Measurements from ENCODE around the gene CC2D2A.
"Not testable (repeated sequence)": the region's sequence is repeated elsewhere in the genome, so short reads cannot be mapped to it uniquely, and the experiment has no call there.

CC2D2A gene

GRCh38 chr4:15598644-15599043, 129.0 kb downstream of the CC2D2A start:
- H3K27me3 ChIP-seq (replicated peaks; ENCODE audit: control insufficient read depth, insufficient read depth, low read length), result no peaks in the 10 kb centered on the region
- H3K4me3 ChIP-seq (replicated peaks; ENCODE audit: low read depth, low read length), result no peak overlapping the region
- H3K36me3 ChIP-seq (ENCODE audit: control insufficient read depth, insufficient read depth, low read length), result no peaks in the 10 kb centered on the region
- TF ChIP-seq, protein P1, sequence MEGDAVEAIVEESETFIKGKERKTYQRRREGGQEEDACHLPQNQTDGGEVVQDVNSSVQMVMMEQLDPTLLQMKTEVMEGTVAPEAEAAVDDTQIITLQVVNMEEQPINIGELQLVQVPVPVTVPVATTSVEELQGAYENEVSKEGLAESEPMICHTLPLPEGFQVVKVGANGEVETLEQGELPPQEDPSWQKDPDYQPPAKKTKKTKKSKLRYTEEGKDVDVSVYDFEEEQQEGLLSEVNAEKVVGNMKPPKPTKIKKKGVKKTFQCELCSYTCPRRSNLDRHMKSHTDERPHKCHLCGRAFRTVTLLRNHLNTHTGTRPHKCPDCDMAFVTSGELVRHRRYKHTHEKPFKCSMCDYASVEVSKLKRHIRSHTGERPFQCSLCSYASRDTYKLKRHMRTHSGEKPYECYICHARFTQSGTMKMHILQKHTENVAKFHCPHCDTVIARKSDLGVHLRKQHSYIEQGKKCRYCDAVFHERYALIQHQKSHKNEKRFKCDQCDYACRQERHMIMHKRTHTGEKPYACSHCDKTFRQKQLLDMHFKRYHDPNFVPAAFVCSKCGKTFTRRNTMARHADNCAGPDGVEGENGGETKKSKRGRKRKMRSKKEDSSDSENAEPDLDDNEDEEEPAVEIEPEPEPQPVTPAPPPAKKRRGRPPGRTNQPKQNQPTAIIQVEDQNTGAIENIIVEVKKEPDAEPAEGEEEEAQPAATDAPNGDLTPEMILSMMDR (IDR thresholded peaks at IDR 0.05; ENCODE audit: insufficient read depth, low read length, poor library complexity, severe bottlenecking), result no peak
- DNase-seq (ENCODE audit: extremely low read depth, insufficient read length), result no peak

GRCh38 chr4:15600176-15600575, 130.5 kb downstream of the CC2D2A start:
- no peaks in the 10 kb centered on the region for H3K36me3 ChIP-seq (ENCODE audit: control insufficient read depth, insufficient read depth, low read length)
- TF ChIP-seq, protein P1 (IDR thresholded peaks at IDR 0.05; ENCODE audit: insufficient read depth, low read length, poor library complexity, severe bottlenecking), result no peak
- no peaks in the 10 kb centered on the region for H3K27me3 ChIP-seq (replicated peaks; ENCODE audit: control insufficient read depth, insufficient read depth, low read length)
- no peak for DNase-seq (ENCODE audit: extremely low read depth, insufficient read length)
- H3K4me3 ChIP-seq (replicated peaks; ENCODE audit: low read depth, low read length), result no peak overlapping the region

DNA sequence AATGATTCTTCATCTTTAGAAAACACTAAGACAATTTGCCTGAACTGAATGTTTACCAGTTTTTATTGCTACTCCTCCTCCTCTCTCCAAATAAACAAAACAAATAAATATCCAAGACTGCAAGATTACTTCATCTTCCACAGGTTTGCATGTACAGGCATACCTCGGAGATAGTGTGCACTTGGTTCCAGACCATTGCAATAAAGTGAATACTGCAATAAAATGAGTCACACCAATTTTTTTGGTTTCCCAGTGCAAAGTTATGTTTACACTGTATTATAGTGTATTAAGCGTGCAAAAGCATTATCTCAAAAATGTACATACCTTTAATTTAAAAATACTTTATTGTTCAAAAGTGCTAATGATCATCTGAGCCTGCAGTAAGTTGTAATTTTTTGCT, 132.2 kb downstream of the CC2D2A start:
- no peaks in the 10 kb centered on the region for H3K27me3 ChIP-seq (replicated peaks; ENCODE audit: control insufficient read depth, insufficient read depth, low read length)
- H3K36me3 ChIP-seq (ENCODE audit: control insufficient read depth, insufficient read depth, low read length), result no peaks in the 10 kb centered on the region
- TF ChIP-seq, protein P1 (IDR thresholded peaks at IDR 0.05; ENCODE audit: insufficient read depth, low read length, poor library complexity, severe bottlenecking), result no peak
- no peak for DNase-seq (ENCODE audit: extremely low read depth, insufficient read length)
- H3K4me3 ChIP-seq (replicated peaks; ENCODE audit: low read depth, low read length), result no peak overlapping the region

DNA sequence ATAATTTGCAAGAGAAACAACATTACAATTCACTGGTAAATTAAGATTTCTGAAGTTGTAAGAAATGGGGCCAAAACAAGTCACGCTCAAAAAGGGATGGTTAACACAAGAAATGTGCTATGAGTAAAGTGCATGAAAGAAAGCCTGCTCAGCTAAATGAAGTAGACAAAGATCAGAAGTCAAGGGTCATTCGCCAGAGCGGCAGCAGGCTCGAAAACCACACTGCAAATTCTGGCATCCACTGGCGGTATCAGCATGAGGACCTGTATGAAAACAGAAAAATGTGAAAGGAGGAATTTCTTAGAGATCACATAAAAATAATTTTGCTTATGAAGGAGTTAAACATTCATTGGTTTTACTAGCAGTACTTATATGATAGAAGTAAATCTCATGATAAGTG, 135.9 kb downstream of the CC2D2A start:
- H3K36me3 ChIP-seq (ENCODE audit: control insufficient read depth, insufficient read depth, low read length), result no peaks in the 10 kb centered on the region
- H3K4me3 ChIP-seq (replicated peaks; ENCODE audit: low read depth, low read length), result no peak overlapping the region
- TF ChIP-seq, protein P1 (IDR thresholded peaks at IDR 0.05; ENCODE audit: insufficient read depth, low read length, poor library complexity, severe bottlenecking), result no peak
- H3K27me3 ChIP-seq (replicated peaks; ENCODE audit: control insufficient read depth, insufficient read depth, low read length), result no peaks in the 10 kb centered on the region
- DNase-seq (ENCODE audit: extremely low read depth, insufficient read length), result no peak

DNA sequence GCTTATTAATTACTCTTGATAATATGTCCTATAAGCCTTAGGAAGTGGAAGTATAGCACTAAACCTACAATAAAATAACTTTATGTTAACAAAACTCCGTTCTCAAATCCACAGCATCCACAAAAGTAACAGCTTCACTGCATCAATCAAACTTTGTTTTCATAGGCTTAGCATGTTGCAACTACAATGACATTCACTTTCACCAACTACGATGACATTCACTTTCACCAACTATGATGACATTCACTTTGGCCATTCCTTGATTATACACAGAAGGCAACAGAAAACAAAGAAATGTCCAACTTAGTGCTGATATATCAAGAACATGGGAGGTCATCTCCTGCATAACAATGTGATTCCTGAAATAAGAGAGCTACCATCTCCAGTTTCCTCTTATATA, 141.2 kb downstream of the CC2D2A start:
- no peak for DNase-seq (ENCODE audit: extremely low read depth, insufficient read length)
- H3K36me3 ChIP-seq (ENCODE audit: control insufficient read depth, insufficient read depth, low read length), result no peaks in the 10 kb centered on the region; the same call in 1 of the 2 replicates
- no peaks in the 10 kb centered on the region for H3K27me3 ChIP-seq (replicated peaks; ENCODE audit: control insufficient read depth, insufficient read depth, low read length)
- TF ChIP-seq, protein P1 (IDR thresholded peaks at IDR 0.05; ENCODE audit: insufficient read depth, low read length, poor library complexity, severe bottlenecking), result no peak
- H3K4me3 ChIP-seq (replicated peaks; ENCODE audit: low read depth, low read length), result no peak overlapping the region

DNA sequence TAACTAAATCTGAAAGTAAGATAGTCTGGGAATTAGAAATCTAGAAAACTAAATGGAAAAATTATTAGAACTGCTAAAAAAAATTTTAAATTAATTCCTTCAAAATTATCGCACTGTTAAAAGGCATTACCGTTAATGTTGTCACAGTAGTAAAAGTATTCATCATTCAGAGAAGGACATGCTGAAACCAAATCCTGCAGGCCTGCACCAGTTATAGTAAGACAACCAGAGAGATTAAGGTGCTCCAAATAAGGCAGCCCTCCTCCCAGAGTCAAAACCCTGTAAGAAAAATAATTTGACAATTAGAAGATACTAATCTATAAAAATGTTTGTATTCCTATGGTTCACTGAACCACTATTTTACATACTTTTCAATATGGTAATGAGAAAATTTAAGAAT, 142.5 kb downstream of the CC2D2A start:
- Histone ChIP-seq H3K27me3 (replicated peaks; ENCODE audit: control insufficient read depth, insufficient read depth, low read length) (no peaks in the 10 kb centered on the region), H3K4me3 (replicated peaks; ENCODE audit: low read depth, low read length) (no peak overlapping the region), H3K36me3 (ENCODE audit: control insufficient read depth, insufficient read depth, low read length) (no peaks in the 10 kb centered on the region; the same call in 1 of the 2 replicates)
- TF ChIP-seq, protein P1 (IDR thresholded peaks at IDR 0.05; ENCODE audit: insufficient read depth, low read length, poor library complexity, severe bottlenecking), result no peak
- DNase-seq (ENCODE audit: extremely low read depth, insufficient read length), result no peak

GRCh38 chr4:15614891-15615290, 145.2 kb downstream of the CC2D2A start:
- not testable (repeated sequence) for H3K27me3 ChIP-seq (replicated peaks; ENCODE audit: control insufficient read depth, insufficient read depth, low read length); H3K4me3 ChIP-seq (replicated peaks; ENCODE audit: low read depth, low read length); H3K36me3 ChIP-seq (ENCODE audit: control insufficient read depth, insufficient read depth, low read length); DNase-seq (ENCODE audit: extremely low read depth, insufficient read length)

- not testable (repeated sequence) for H3K4me3 ChIP-seq (replicated peaks; ENCODE audit: low read depth, low read length); H3K27me3 ChIP-seq (replicated peaks; ENCODE audit: control insufficient read depth, insufficient read depth, low read length); DNase-seq (ENCODE audit: extremely low read depth, insufficient read length); H3K36me3 ChIP-seq (ENCODE audit: control insufficient read depth, insufficient read depth, low read length)
Measured at GRCh38 chr4:15617407-15617806, 147.7 kb downstream of the CC2D2A start.

Data from GM06990 (cell line).